GM18907 (cell line): ENCODE results near the gene EIF5AL1.
"Not testable (repeated sequence)": the region's sequence is repeated elsewhere in the genome, so short reads cannot be mapped to it uniquely, and the experiment has no call there.

ENCODE experiments used
- ATAC-seq: cut with Tn5 transposase; IDR thresholded peaks from one replicate; pipeline ENCODE4 v1.9.1; 2021; ENCODE audit warnings: mild to moderate bottlenecking, moderate library complexity; ENCODE audit not compliant: unreplicated experiment

EIF5AL1 gene

GRCh38 chr10:79555354-79556309, 43.3 kb downstream of the EIF5AL1 start:
- no peak for ATAC-seq

- ATAC-seq, result not testable (repeated sequence)
Measured at GRCh38 chr10:79556961-79557360, 44.6 kb downstream of the EIF5AL1 start.

- ATAC-seq, result no peak
Measured at GRCh38 chr10:79559726-79560125, 47.4 kb downstream of the EIF5AL1 start.

- ATAC-seq, result no peak
Measured at GRCh38 chr10:79560160-79560709, 47.9 kb downstream of the EIF5AL1 start, which contains the start of gene SFTPA2. Gene SFTPA2 (minus strand): TSS chr10:79560407. CDS start chr10:79559483, 924 bp downstream.

- ATAC-seq, result peak; percentile 50
Measured at GRCh38 chr10:79561257-79561656, 48.9 kb downstream of the EIF5AL1 start.

- ATAC-seq, result peak; percentile 81
Measured at GRCh38 chr10:79562135-79562756, 49.9 kb downstream of the EIF5AL1 start.

GRCh38 chr10:79563426-79563825, 51.1 kb downstream of the EIF5AL1 start:
- ATAC-seq, result no peak
